ENCODE measurements around the gene GPR26. TPM values are rescaled to one million over a fixed set of nuclear protein-coding genes. Genes with fewer than 3 reads are reported as not detected.

The GPR26 gene
- total RNA-seq (not detected), polyA plus RNA-seq (not detected)
- long read RNA-seq, donor 1: 0 reads
- long read RNA-seq, donor 2: 0 reads
- long read RNA-seq, donor 3: 0 reads
- long read RNA-seq, donor 4: 0 reads

- H3K27ac ChIP-seq (ENCODE audit: low read length): no peak within 1 kb of the TSS
- 34% methylated on average over 101 of the region's 101 CpGs for WGBS
- no peaks in the 10 kb centered on the region for H3K27me3 ChIP-seq (ENCODE audit: control insufficient read depth, insufficient read depth)
- intact Hi-C loops (cut with DNase I): no loop called here
- H3K9me3 ChIP-seq (ENCODE audit: control insufficient read depth, low read length): no peaks in the 10 kb centered on the region
- H3K4me1 ChIP-seq (ENCODE audit: control insufficient read depth, insufficient read depth, low read length): no peaks in the 10 kb centered on the region
- ATAC-seq (no peak), DNase-seq (no peak)
- no peak within 1 kb of the TSS for H3K4me3 ChIP-seq (ENCODE audit: low read length)
These were observed at the start of gene GPR26 for GRCh38 chr10:123666318-123667236. Gene GPR26 (plus strand): TSS chr10:123666355. CDS start chr10:123666408, 53 bp downstream.

GRCh38 chr10:123618224-123618623, 47.9 kb upstream of the GPR26 start:
- ATAC-seq: no peak
- no peaks in the 10 kb centered on the region for H3K27me3 ChIP-seq (ENCODE audit: control insufficient read depth, insufficient read depth)
- intact Hi-C loops (cut with DNase I): no loop called here
- no peak overlapping the region for H3K27ac ChIP-seq (ENCODE audit: low read length)
- DNase-seq: no peak
- no peaks in the 10 kb centered on the region for H3K9me3 ChIP-seq (ENCODE audit: control insufficient read depth, low read length)
- H3K4me3 ChIP-seq (ENCODE audit: low read length): no peak overlapping the region
- no peaks in the 10 kb centered on the region for H3K4me1 ChIP-seq (ENCODE audit: control insufficient read depth, insufficient read depth, low read length)

GRCh38 chr10:123619067-123619855, 46.9 kb upstream of the GPR26 start:
- 85% methylated on average over 8 of the region's 8 CpGs for WGBS
- ATAC-seq (no peak), DNase-seq (no peak)
- Histone ChIP-seq H3K4me1 (ENCODE audit: control insufficient read depth, insufficient read depth, low read length) (no peaks in the 10 kb centered on the region), H3K27ac (ENCODE audit: low read length) (no peak overlapping the region), H3K4me3 (ENCODE audit: low read length) (no peak overlapping the region), H3K9me3 (ENCODE audit: control insufficient read depth, low read length) (no peaks in the 10 kb centered on the region), H3K27me3 (ENCODE audit: control insufficient read depth, insufficient read depth) (no peaks in the 10 kb centered on the region)
- intact Hi-C loops (cut with DNase I): no loop called here

GRCh38 chr10:123620621-123621020, 45.5 kb upstream of the GPR26 start:
- intact Hi-C loops (cut with DNase I): no loop called here
- H3K4me3 ChIP-seq (ENCODE audit: low read length): no peak overlapping the region
- H3K4me1 ChIP-seq (ENCODE audit: control insufficient read depth, insufficient read depth, low read length): no peaks in the 10 kb centered on the region
- no peak overlapping the region for H3K27ac ChIP-seq (ENCODE audit: low read length)
- WGBS: 51% methylated on average over 9 of the region's 9 CpGs
- no peaks in the 10 kb centered on the region for H3K27me3 ChIP-seq (ENCODE audit: control insufficient read depth, insufficient read depth)
- no peak for ATAC-seq
- no peak for DNase-seq
- no peaks in the 10 kb centered on the region for H3K9me3 ChIP-seq (ENCODE audit: control insufficient read depth, low read length)

DNA sequence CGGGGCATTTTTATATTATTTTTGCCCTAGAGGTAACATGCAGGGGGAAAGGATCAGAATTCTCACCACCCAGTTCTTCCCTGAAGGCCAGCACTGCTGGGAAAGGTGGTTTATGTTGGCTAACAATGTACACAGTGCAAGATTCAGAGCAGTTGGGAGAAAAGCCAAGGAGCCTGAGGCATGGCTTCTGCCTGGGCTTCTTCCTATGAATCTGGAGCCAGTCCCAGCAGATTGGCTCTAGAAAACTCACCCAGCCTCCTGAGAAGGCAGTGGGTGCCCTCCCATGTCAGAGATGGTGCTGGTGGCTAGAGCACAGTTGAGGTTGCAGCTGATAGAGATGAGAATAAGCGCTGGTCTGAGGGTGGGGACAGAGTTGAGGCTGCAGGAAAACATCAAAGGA, 44.7 kb upstream of the GPR26 start:
- 70% methylated on average over 2 of the region's 2 CpGs for WGBS
- intact Hi-C loops (cut with DNase I): no loop called here
- DNase-seq: no peak

GRCh38 chr10:123621916-123622315, 44.2 kb upstream of the GPR26 start:
- no peaks in the 10 kb centered on the region for H3K27me3 ChIP-seq (ENCODE audit: control insufficient read depth, insufficient read depth)
- H3K27ac ChIP-seq (ENCODE audit: low read length): no peak overlapping the region
- DNase-seq (no peak), ATAC-seq (no peak)
- H3K4me1 ChIP-seq (ENCODE audit: control insufficient read depth, insufficient read depth, low read length): no peaks in the 10 kb centered on the region
- 75% methylated on average over 2 of the region's 2 CpGs for WGBS
- no peak overlapping the region for H3K4me3 ChIP-seq (ENCODE audit: low read length)
- H3K9me3 ChIP-seq (ENCODE audit: control insufficient read depth, low read length): no peaks in the 10 kb centered on the region
- intact Hi-C loops (cut with DNase I): no loop called here

More for the DNA sequence above, 44.7 kb upstream of the GPR26 start:
- no peak overlapping the region for H3K27ac ChIP-seq (ENCODE audit: low read length)
- no peaks in the 10 kb centered on the region for H3K27me3 ChIP-seq (ENCODE audit: control insufficient read depth, insufficient read depth)
- ATAC-seq: no peak
- H3K4me1 ChIP-seq (ENCODE audit: control insufficient read depth, insufficient read depth, low read length): no peaks in the 10 kb centered on the region
- H3K9me3 ChIP-seq (ENCODE audit: control insufficient read depth, low read length): no peaks in the 10 kb centered on the region
- no peak overlapping the region for H3K4me3 ChIP-seq (ENCODE audit: low read length)

GRCh38 chr10:123622381-123622780, 43.8 kb upstream of the GPR26 start:
- intact Hi-C loops (cut with DNase I): no loop called here
- Histone ChIP-seq H3K27ac (ENCODE audit: low read length) (no peak overlapping the region), H3K4me1 (ENCODE audit: control insufficient read depth, insufficient read depth, low read length) (no peaks in the 10 kb centered on the region), H3K9me3 (ENCODE audit: control insufficient read depth, low read length) (no peaks in the 10 kb centered on the region), H3K27me3 (ENCODE audit: control insufficient read depth, insufficient read depth) (no peaks in the 10 kb centered on the region), H3K4me3 (ENCODE audit: low read length) (no peak overlapping the region)
- ATAC-seq (no peak), DNase-seq (no peak)
- WGBS: 52% methylated on average over 3 of the region's 3 CpGs

DNA sequence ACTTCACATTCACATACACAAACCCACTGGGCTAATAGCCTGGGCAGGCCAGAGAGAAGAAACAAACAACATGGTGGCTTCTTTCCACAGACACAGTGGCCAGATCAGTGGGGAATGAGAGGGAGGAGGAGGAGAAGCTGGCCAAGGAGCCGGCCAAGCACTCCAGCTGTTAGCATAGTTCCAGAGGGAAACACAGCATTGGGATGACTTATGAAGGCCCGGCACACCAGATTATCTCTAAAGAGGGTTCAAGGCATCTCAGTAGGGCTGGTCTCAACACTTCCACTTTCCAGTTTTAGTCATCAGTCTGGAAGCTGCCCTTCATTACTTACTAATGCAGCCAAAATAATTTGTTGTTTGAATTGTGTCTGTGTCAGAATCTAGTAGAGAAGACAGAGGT, 42.1 kb upstream of the GPR26 start:
- Histone ChIP-seq H3K27ac (ENCODE audit: low read length) (no peak overlapping the region), H3K4me3 (ENCODE audit: low read length) (no peak overlapping the region), H3K27me3 (ENCODE audit: control insufficient read depth, insufficient read depth) (no peaks in the 10 kb centered on the region), H3K9me3 (ENCODE audit: control insufficient read depth, low read length) (no peaks in the 10 kb centered on the region), H3K4me1 (ENCODE audit: control insufficient read depth, insufficient read depth, low read length) (no peaks in the 10 kb centered on the region)
- ATAC-seq (no peak), DNase-seq (no peak)
- intact Hi-C loops (cut with DNase I): no loop called here
- WGBS: 72% methylated on average over 2 of the region's 2 CpGs

GRCh38 chr10:123633106-123633505, 33.0 kb upstream of the GPR26 start:
- Histone ChIP-seq H3K4me1 (ENCODE audit: control insufficient read depth, insufficient read depth, low read length) (no peaks in the 10 kb centered on the region), H3K27ac (ENCODE audit: low read length) (no peak overlapping the region), H3K4me3 (ENCODE audit: low read length) (no peak overlapping the region), H3K9me3 (ENCODE audit: control insufficient read depth, low read length) (no peaks in the 10 kb centered on the region), H3K27me3 (ENCODE audit: control insufficient read depth, insufficient read depth) (no peaks in the 10 kb centered on the region)
- 95% methylated on average over 3 of the region's 3 CpGs for whole genome bisulfite sequencing
- DNase-seq: no peak
- no peak for ATAC-seq
- intact Hi-C loops (cut with DNase I): no loop called here

DNA sequence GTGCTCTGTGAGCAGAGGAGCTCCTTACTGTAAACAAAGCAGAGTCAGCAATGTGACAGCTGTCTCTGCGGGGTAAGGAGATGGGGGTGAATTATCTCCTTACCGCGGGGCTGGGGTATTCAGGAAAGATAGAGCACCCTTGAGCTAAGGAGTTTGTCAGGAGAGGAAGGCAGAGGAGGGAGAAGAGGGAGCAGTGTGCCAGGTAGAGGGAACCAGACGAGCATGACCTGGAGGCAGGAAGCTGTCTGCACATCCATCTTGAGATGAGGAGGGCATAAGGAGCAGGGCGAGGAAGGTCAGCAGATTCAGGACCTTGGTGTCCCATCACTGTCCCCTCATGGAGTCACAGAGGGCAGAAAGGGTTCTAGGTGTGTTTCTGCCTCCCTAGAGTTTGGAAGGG, 32.5 kb upstream of the GPR26 start:
- H3K4me3 ChIP-seq (ENCODE audit: low read length): no peak overlapping the region
- no peaks in the 10 kb centered on the region for H3K9me3 ChIP-seq (ENCODE audit: control insufficient read depth, low read length)
- no peaks in the 10 kb centered on the region for H3K27me3 ChIP-seq (ENCODE audit: control insufficient read depth, insufficient read depth)
- intact Hi-C loops (cut with DNase I): no loop called here
- no peaks in the 10 kb centered on the region for H3K4me1 ChIP-seq (ENCODE audit: control insufficient read depth, insufficient read depth, low read length)
- WGBS: 61% methylated on average over 5 of the region's 5 CpGs
- no peak overlapping the region for H3K27ac ChIP-seq (ENCODE audit: low read length)
- ATAC-seq: no peak
- no peak for DNase-seq

DNA sequence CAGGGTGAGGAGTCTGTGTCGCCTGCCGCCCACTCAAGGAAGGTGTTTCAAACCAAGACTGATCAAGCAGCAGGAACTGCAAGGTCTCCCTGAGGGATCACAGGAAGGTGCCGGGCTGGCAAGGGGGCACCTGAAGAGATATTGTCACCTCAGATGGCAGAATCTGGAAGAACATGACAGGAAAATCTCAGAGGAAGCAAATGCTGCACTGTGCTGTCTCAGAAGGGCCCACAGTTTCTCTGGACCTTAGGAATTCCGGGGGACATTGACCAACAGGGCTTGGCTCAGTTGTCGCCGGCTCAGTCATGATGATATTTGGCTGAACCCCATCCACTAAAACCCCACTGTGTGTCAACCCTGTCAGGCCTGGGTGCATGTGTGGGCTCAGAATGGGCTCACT, 31.9 kb upstream of the GPR26 start:
- Histone ChIP-seq H3K27ac (ENCODE audit: low read length) (no peak overlapping the region), H3K4me1 (ENCODE audit: control insufficient read depth, insufficient read depth, low read length) (no peaks in the 10 kb centered on the region), H3K27me3 (ENCODE audit: control insufficient read depth, insufficient read depth) (no peaks in the 10 kb centered on the region), H3K4me3 (ENCODE audit: low read length) (no peak overlapping the region), H3K9me3 (ENCODE audit: control insufficient read depth, low read length) (no peaks in the 10 kb centered on the region)
- ATAC-seq (no peak), DNase-seq (no peak)
- WGBS: 87% methylated on average over 6 of the region's 6 CpGs
- intact Hi-C loops (cut with DNase I): no loop called here
